Mononuclear cell (primary cell): ENCODE data around the gene LEPROT. TPM values are rescaled to one million over a fixed set of nuclear protein-coding genes. Genes with fewer than 3 reads are reported as not detected.

Experiments used
- H3K27me3 ChIP-seq: 2 replicates; pipeline ENCODE4 v1.6.0; 2011; ENCODE audit warnings: low read length, control low read depth; ENCODE audit not compliant: insufficient read depth
- H3K4me1 ChIP-seq: 2 replicates; pipeline ENCODE4 v1.5.1; 2011; ENCODE audit warnings: mild to moderate bottlenecking, low read length, control low read depth; ENCODE audit not compliant: insufficient read depth
- H3K4me3 ChIP-seq: 2 replicates; pipeline ENCODE4 v1.5.1; 2011; ENCODE audit warnings: mild to moderate bottlenecking, low read length, moderate library complexity
- H3K9me3 ChIP-seq: 2 replicates; pipeline ENCODE4 v1.5.1; 2011; ENCODE audit warnings: low read depth, mild to moderate bottlenecking, control low read depth, low read length
- total RNA-seq: library from RNA; depleted of rRNA; stranded (reverse); fragments of >200 nt; gene quantifications from one replicate; pipeline ENCODE4 v1.2.3, GENCODE V29; 2012

LEPROT gene
- total RNA-seq, 1 donor: 36.8 TPM

DNA sequence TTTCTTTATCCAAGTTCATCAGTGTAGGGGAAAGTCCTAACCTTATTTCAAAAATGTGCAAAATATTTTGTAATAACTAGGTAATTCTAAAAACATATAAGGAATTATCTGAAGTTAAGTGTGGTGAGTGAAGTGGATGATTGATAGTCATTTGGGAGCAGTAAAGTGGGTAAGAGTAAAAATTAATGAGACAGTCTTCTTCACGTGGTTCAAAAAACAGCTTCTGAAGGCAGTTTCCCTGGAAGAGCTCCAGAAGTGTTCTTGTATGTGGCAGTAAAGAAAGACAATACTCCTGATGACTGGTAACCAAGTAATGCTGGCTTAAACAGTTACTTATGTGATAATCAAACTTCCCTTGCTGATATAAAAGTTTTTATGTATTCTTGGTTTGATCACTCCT lies 50.3 kb downstream of the LEPROT start:
- no peaks in the 10 kb centered on the region for H3K27me3 ChIP-seq
- H3K9me3 ChIP-seq: no peaks in the 10 kb centered on the region
- H3K4me1 ChIP-seq: no peaks in the 10 kb centered on the region
- H3K4me3 ChIP-seq: no peak overlapping the region

DNA sequence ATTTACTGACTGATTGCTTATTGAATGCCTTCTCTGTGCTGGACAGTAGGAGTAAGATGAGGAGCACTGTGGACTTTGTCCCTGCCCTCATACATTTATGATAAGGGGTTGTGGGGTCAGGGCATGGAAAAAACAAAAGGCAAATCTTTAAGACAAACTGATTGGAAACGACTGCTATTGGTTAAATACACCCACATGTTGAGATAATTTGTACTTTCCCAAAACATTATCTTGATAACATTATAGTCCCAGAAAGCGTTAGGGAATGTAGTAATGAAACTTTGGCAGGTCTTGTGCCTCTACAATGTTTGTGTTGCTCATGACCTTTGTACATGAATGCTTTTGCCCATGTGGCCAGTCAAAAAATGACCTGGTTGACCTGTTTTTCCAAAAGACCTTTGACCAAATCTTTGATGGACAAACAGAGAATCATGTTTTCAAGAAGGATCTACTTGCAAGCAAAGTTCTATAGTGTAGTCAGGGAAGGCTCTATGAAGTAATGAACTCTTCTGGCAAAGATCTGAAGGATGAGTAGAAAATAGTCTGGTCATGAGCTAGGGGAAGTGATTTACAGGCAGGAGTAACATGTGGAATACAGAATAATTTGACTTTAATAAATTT lies 50.9 kb downstream of the LEPROT start:
- Histone ChIP-seq H3K4me3 (no peak overlapping the region), H3K9me3 (no peaks in the 10 kb centered on the region), H3K27me3 (no peaks in the 10 kb centered on the region), H3K4me1 (no peaks in the 10 kb centered on the region)

DNA sequence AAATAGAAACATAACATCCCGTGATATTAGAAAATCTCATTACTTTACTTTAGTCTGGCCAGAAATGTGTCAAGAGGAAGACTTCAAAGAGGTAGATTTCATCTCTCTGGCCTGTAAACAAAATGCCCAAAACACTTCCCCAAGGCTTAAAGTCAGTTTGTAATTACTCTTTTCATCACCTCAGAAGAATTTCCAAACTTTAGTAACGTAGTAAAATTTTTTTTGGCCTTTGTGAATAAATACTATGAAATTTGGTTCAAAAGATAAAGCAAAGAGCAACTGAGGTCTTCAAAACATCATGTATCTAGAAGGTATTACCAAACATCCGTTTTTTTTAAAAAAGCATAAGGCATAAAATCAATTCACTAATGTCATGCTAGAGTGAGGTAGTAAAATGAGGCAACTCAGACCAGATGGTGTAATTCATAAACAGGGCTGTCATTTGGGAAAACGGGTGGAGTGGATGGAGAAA lies 51.4 kb downstream of the LEPROT start:
- Histone ChIP-seq H3K4me1 (no peaks in the 10 kb centered on the region), H3K9me3 (no peaks in the 10 kb centered on the region), H3K27me3 (no peaks in the 10 kb centered on the region), H3K4me3 (no peak overlapping the region)

DNA sequence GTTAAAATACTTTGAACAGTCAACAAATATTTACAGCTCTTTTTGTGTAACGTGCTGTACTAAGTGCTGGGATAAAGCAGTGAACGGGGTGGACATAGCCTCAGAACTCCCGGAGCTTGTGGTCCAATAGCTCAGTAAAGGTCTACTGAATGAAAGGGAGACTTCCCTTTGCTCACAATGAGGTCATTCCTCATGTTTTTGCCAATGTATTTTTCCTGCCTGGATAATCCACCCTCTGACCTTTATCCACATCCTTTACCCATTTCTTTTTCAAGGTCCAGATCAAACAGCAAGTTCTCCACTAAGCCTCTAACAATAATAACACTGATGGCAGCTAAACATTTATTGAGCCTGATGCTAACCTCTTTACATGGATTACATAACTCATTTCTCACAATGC lies 55.9 kb downstream of the LEPROT start:
- Histone ChIP-seq H3K9me3 (no peaks in the 10 kb centered on the region), H3K27me3 (no peaks in the 10 kb centered on the region), H3K4me1 (no peaks in the 10 kb centered on the region), H3K4me3 (no peak overlapping the region)

DNA sequence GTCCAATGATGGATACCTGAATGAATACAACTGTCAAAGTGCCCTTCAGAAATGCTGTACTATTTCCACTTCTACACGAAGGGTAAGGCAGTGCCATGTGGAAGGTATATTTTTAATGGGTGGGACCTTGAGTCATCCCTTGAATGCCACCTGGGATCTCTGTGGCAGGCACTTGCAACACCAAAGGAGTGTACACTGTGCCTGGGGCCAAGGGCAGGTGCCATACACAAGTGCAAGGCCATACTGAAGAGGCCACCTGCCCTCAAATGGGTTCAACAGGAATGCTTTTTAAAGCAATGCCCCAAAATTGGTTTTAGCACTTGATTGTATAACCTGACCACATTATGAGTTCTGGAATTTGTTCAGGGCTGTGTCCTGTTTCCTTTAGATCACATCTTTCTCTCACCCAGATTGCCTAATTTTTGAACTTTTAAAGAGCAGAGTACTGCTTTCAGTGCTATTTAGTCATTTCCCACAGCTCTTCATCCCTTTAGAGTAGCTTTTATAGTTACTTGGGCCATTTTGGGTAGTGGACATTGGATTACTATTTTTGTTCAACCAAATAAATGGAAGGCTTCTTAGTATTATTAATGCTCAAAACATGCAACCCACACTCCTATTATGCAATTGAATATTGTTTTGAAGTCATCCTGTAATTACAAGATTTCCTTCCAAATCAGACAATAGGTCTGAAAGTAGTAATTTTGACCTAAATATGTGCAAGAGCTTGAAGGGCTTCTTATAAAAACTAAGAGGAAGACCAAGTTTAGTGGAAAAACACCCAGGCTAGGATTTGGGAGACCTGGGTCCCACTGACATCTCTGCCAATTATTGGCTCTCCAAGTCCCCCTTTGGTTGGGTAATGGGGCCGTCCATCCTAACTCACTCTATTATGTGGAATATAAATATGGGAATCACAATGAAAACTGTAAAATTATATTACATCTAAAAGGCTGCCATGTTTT lies 57.2 kb downstream of the LEPROT start:
- H3K4me1 ChIP-seq: no peaks in the 10 kb centered on the region
- H3K27me3 ChIP-seq: no peaks in the 10 kb centered on the region
- no peaks in the 10 kb centered on the region for H3K9me3 ChIP-seq
- H3K4me3 ChIP-seq: no peak overlapping the region

- H3K9me3 ChIP-seq: no peaks in the 10 kb centered on the region
- H3K4me1 ChIP-seq: no peaks in the 10 kb centered on the region
- no peaks in the 10 kb centered on the region for H3K27me3 ChIP-seq
- H3K4me3 ChIP-seq: no peak overlapping the region
These were observed 58.0 kb downstream of the LEPROT start for GRCh38 chr1:65478379-65479026.

DNA sequence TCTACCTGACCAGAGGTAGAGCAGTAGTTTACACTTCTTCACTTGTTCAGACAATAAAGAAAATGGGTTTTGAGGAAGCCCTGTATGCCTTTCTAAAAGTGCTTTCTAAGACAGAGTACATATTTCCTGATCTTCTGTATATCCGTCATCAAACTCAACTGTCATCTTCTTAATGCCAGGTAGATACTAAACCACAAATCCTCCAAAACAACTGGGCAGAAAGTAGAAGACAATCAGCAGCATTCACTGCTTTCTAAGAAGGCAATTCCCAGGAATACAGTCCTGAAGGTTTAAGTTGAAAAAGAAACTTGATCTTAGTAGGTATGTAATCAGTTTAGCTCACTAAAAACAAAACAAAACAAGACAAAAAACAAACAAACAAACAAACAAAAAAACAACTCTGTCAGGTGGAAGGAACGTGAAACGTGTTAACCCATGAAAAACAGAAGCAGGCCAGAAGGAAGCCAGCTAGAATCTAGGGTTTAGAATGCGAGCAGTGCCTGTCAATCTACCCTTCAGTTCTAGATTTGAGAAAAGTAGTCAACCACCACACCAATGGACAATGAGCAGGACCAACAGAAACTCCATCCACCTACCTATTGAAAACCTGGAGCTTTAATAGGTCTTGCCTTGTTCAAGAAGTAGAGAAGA lies 59.2 kb downstream of the LEPROT start:
- Histone ChIP-seq H3K4me1 (no peaks in the 10 kb centered on the region), H3K4me3 (no peak overlapping the region), H3K27me3 (no peaks in the 10 kb centered on the region), H3K9me3 (no peaks in the 10 kb centered on the region)

- H3K9me3 ChIP-seq: no peaks in the 10 kb centered on the region
- no peaks in the 10 kb centered on the region for H3K27me3 ChIP-seq
- no peaks in the 10 kb centered on the region for H3K4me1 ChIP-seq
- H3K4me3 ChIP-seq: no peak overlapping the region
These were observed 60.4 kb downstream of the LEPROT start for GRCh38 chr1:65480684-65481405.

DNA sequence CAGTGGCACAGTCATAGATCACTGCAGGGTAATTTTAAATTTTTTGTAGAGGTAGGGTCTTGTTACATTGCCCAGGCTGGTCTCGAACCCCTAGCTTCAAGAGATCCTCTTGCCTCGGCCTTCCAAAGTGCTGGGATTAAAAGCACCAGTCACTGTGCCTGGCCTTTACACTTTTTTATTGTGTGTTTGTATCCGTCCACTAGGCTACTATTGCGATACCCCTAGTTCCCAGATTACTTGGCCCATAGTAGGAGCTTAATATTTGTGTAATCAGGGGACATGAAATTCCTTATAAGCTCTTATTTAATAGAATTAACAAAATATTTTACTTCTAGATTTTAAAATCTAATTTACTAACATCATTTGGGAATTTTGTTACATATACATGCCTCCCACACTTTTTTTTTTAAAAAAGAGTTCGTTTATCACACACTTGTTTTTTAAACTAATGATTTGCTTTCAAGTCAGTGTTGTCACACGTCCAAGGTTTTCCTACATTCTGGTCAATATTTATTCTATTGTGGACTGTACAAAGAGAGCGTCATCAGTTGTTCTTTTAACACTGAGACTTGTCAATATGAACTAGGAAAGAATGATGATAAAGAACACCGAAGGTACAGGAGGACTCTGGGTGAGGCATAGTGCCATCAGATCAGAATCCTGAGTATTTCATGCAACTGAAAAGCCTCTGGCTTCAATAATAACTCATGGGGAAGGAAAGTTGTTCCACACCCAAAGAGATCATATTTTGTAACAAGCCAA lies 63.7 kb downstream of the LEPROT start:
- Histone ChIP-seq H3K4me1 (no peaks in the 10 kb centered on the region), H3K27me3 (no peaks in the 10 kb centered on the region), H3K9me3 (no peaks in the 10 kb centered on the region), H3K4me3 (no peak overlapping the region)

Other genes starting within 250 kb of the LEPROT start
- 8.5 TPM for gene DNAJC6, start 111.1 kb upstream of the LEPROT start, total RNA-seq
- gene LEPR, start within 50 bp of the LEPROT start, total RNA-seq: 5.2 TPM